HG03097 (cell line): ENCODE data around the gene OR6C4.
"Not testable (repeated sequence)": the region's sequence is repeated elsewhere in the genome, so short reads cannot be mapped to it uniquely, and the experiment has no call there.

ENCODE experiments used
- ATAC-seq: cut with Tn5 transposase; IDR thresholded peaks from one replicate; pipeline ENCODE4 v1.9.1; 2021; ENCODE audit not compliant: unreplicated experiment, low FRiP score

OR6C4 gene

DNA sequence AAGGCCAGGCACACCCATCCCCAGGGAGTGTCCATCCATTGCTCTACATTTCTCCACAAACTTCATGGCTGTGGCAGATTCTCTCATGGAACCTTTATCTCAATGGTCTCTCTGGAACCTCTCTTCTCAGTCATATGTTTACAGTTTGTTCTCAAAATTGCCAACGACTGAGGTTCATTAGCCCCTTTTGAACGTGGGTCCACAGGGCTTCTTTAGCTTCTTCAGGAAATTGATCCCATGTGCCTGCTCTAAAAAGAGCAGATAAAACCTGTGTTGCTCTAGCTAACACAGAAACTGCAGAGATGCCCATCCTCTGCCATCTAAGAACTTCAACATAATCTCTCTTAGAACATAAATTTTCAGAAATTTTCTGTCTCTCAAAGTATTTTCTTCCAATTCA lies at the start of gene OR6C4:
Gene OR6C4, plus strand, starts transcription at position 301 of the 400 bp plus-strand sequence. CDS start 1,625 bp downstream, outside the sequence.
- no peak for ATAC-seq

DNA sequence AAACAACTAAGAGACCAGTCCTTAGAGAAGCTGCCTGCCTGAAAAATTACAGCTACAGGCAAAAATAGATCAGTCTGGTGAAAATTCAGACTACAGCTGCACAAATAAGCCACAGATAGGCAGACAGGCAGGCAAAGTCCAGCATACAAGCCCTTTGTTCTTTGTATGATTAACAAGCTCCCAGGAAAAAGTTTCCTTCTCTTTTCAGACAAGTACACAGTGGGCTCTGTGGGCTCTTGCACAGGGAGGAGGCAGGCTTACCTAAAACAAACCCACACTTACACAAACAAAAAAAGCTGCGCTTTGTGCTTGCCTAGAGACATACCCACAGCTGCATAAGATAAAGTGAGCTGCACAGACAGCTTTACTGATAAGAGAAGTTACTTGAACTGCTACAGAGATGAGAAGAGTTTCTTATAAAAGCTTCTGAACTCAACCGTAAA lies 49.6 kb upstream of the OR6C4 start:
- no peak for ATAC-seq

DNA sequence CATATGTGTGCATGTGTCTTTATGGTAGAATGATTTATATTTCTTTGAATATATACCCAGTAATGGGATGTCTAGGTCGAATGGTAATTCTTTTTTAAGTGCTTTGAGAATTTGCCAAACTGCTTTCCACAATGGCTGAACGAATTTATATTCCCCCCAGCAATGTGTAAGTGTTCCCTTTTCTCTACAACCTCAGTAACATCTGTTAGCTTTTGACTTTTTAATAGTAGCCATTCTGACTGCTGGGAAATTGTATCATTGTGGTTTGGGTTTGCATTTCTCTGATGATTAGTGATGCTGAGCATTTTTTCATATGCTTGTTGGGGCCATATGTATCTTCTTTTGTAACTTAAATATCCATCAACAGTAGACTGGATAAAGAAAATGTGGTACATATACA lies 47.8 kb upstream of the OR6C4 start:
- ATAC-seq = no peak

DNA sequence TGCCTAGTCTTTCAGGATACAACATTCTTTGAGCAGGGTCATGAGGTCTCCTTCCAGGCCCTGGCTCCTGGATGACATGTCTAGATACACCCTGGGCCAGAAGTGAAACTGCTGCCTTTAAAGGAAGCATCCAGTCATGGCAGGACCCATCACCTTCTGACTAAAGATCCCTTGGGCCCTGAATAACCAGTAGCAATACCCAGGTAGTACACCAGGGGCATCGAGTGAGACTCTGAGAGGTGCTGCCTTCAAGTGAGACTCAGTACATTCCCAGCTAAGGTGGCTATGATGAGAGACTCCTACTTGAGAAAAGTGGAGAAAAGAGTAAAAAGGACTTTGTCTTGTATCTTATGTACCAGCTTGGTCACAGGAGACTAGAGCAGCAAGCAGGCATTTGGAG lies 33.7 kb upstream of the OR6C4 start:
- ATAC-seq = no peak

DNA sequence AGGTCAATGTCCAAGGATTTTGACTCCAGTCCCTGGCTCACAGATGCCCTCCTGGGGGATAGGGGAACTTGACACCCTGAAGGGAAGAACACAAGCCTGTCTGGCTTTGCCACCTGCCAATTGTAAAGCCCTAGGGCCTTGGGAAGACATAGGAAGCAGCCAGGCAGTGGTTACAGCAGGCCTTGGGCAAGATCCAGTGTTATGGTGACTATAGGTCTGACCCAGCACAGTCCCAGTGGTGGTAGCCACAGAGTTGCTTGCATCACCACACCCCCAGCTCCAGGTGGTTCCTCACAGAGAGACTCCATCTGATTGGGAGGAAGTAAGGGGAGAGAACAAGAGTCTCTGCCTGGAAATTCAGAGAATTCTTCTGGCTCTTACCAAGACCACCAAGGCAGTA lies 33.0 kb upstream of the OR6C4 start:
- no peak for ATAC-seq

DNA sequence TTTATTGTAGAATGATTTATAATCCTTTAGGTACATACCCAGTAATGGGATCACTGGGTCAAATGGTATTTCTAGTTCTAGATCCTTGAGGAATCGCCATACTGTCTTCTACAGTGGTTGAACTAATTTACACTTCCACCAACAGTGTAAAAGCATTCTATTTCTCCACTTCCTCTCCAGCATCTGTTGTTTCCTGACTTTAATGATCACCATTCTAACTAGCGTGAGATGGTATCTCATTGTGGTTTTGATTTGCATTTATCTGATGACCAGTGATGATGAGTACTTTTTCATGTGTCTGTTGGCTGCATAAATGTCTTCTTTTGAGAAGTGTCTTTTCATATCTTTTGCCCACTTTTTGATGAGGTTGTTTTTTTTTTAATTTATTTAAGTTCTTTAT lies 1.2 kb upstream of the OR6C4 start:
- not testable (repeated sequence) for ATAC-seq

DNA sequence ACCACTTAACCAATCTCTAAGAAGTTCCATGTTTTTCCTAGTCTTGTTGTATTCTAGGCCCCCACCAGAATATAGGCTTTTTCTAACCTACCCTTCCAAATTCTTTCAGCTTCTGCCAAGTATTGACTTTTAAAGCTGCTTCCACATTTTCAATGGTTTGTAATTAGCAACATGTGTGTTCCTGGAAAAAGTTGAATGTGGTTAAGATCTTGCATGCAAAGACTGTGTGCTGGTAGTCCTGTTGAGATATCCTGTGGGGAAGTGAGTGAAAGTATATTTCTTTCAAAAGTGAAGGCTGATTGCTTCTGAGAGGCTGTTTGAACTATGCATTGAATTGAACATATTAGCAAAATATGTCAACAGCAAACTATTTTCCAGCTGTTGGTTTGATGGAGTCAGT lies 646 bp upstream of the OR6C4 start:
- ATAC-seq = no peak

DNA sequence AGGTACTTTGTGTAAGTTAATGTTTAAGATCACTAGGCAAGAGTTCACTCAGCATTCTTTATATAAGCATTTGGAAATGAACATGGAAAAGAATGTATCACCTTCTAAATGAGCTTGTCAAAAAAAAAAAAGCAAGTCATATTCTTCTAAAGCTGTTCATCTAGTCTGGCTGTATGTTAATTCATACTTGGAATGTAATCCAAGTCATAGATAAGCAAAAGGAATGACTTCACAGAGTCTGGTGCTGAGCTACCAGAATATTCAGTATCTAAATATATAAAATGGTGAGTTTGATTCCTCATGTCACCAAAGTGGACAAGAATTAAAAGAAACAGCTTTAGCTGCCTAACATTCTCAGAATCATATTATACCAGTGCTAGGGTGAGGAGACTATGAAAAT lies 4.9 kb downstream of the OR6C4 start:
- ATAC-seq = no peak

DNA sequence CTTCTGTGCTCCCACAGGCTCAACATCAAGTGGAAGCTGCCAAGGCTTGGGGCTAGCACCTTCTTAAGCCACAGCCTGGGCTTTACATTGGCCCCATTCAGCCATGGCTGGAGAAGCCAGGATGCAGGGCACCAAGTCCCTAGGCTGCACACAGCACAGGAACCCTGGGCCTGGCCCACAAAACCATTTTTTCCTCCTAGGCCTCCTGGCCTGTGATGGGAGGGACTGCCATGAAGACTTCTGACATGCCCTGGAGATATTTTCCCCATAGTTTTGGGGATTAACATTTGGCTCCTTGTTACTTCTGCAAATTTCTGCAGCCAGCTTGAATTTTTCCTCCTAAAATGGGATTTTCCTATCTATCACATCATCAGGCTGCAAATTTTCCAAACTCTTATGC lies 20.7 kb downstream of the OR6C4 start:
- ATAC-seq = not testable (repeated sequence)

DNA sequence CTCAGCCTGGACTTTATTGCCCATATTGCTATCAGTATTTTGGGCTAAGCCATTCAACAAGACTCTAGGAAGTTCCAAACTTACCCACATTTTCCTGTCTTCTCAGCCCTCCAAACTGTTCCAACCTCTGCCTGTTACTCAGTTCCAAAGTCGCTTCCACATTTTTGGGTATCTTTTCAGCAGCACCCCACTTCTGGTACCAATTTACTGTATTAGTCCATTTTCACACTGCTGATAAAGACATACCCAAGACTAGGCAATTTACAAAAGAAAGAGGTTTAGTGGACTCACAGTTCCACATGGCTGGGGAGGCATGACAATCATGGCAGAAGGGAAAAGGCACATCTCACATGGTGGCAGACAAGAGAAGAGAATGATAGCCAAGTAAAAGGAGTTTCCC lies 21.3 kb downstream of the OR6C4 start:
- not testable (repeated sequence) for ATAC-seq

DNA sequence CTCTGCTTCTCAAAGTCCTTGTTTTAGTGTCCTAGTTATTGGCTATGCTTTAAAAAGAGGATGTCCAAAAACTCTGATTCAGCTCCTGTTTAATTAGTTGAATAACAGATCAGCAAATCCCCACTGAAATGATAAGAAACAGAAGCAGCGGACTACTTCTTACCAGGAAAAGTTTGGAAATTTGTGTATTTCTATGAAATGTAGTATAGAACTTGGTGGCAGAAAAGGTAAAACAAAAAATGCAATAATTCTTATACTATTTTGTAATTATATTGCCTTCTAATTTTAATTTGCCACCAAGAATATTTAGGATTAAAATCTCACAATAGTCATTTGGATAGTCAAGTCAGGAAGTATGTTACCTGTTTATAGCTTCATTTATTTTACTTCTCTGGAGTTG lies 22.8 kb downstream of the OR6C4 start, which contains the start of gene OR2AP1:
Gene OR2AP1, plus strand, starts transcription at position 301 of the 400 bp plus-strand sequence. CDS start 1,947 bp downstream, outside the sequence.
- ATAC-seq = no peak

DNA sequence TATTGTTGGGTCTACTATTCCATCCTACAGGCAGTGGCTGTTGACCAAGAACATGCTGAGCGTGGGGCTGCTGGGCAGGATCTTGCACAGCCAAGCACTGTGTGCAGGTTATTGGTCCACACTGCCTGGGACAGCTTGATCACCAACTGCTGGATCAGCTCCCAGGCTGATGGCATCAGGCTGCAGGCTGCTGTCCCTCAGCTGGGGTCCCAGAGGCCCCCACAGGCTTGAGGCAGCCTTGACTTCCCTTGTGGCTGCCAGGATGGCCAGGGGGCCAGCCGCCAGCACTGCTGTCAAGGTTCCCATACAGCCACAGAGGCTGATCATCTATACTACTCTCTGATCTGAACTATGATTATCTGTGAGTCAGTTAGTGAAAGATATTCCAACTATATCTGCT lies 32.7 kb downstream of the OR6C4 start:
- ATAC-seq = no peak

DNA sequence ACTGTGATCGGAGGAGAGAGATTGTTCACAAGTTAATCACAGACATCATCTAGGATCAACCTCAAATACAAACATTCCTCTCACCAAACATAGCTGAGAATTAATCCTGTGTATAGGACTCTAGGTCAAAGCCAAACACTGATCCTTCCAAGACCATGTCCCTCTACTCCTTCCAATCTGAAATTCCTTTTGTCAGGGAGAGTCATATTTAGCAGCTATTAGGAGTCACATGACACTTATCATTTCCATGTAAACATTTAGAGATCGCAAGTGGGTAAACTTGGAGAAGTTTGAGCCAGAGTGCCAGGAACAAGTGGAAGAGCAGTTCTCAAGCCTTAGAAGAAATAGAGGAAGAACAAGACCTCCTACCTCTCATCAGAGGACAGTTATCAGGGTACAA lies 36.4 kb downstream of the OR6C4 start:
- no peak for ATAC-seq

DNA sequence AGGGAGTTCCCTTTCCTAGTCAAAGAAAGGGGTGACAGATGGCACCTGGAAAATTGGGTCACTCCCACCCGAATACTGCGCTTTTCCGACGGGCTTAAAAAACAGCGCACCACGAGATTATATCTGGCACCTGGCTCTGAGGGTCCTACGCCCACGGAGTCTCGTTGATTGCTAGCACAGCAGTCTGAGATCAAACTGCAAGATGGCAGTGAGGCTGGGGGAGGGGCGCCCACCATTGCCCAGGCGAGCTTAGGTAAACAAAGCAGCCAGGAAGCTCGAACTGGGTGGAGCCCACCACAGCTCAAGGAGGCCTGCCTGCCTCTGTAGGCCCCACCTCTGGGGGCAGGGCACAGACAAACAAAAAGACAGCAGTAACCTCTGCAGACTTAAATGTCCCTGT lies 40.8 kb downstream of the OR6C4 start:
- not testable (repeated sequence) for ATAC-seq
